ENCODE measurements around the gene ARL8B. TPM values are rescaled to one million over a fixed set of nuclear protein-coding genes. Genes with fewer than 3 reads are reported as not detected.

Gene ARL8B
- total and polyA plus RNA-seq, 4 donors, result 20.2 to 36.2 (median 24.2) TPM

DNA sequence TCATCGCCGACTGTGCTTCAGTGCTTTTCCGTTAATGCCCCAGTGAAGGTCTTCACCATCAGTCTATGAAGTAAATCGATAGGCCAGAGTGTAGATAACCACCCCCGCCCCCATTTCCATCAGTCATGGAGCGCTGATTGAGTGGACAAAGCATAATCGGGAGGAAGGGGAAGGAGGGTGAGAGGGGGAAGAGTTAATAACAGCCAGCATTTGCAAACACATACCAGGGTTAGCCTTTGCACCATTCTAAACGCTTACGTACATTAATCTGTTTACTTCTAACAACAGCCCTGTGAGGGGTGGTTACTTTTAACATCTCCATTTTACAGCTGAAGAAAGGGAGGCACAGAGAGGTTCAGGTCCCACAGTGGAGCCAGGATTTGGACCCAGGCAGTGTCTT, 92.3 kb downstream of the ARL8B start:
- Histone ChIP-seq H3K27ac (ENCODE audit: low read depth in 1 of 2, low read length in 2 of 2) (no peak overlapping the region), H3K9me3 (ENCODE audit: control insufficient read depth in 4 of 4, low read length in 3 of 4) (no peaks in the 10 kb centered on the region), H3K4me1 (ENCODE audit: control insufficient read depth in 4 of 4, insufficient read depth in 4 of 4, low read length in 3 of 4) (peaks cover 0 to 33% (median 26%) of the 10 kb centered on the region in 4 donors), H3K36me3 (ENCODE audit: control insufficient read depth in 4 of 4, insufficient read depth in 3 of 4, low read depth in 1 of 4, low read length in 3 of 4) (peaks cover 10 to 87% (median 81%) of the 10 kb centered on the region in 4 donors), H3K9ac (ENCODE audit: low read depth in 1 of 2, low read length in 2 of 2) (no peak overlapping the region), H3K27me3 (ENCODE audit: control insufficient read depth in 4 of 4, insufficient read depth in 4 of 4, low read length in 3 of 4) (no peaks in the 10 kb centered on the region), H3K4me3 (ENCODE audit: low read depth in 1 of 3, low read length in 3 of 3) (no peak overlapping the region)
- no peak for DNase-seq (ENCODE audit: low spot score)
- TF ChIP-seq, protein P1, sequence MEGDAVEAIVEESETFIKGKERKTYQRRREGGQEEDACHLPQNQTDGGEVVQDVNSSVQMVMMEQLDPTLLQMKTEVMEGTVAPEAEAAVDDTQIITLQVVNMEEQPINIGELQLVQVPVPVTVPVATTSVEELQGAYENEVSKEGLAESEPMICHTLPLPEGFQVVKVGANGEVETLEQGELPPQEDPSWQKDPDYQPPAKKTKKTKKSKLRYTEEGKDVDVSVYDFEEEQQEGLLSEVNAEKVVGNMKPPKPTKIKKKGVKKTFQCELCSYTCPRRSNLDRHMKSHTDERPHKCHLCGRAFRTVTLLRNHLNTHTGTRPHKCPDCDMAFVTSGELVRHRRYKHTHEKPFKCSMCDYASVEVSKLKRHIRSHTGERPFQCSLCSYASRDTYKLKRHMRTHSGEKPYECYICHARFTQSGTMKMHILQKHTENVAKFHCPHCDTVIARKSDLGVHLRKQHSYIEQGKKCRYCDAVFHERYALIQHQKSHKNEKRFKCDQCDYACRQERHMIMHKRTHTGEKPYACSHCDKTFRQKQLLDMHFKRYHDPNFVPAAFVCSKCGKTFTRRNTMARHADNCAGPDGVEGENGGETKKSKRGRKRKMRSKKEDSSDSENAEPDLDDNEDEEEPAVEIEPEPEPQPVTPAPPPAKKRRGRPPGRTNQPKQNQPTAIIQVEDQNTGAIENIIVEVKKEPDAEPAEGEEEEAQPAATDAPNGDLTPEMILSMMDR (IDR thresholded peaks at IDR 0.05; ENCODE audit: low read depth, low read length, missing input control), result no peak
- TF ChIP-seq GABPA (IDR thresholded peaks at IDR 0.05 in 1 of 2, conservative IDR thresholded peaks at IDR 0.05 in 1 of 2), result no peak
- no peak for TF ChIP-seq TAF1 (conservative IDR thresholded peaks at IDR 0.05)
- TF ChIP-seq JUND (IDR thresholded peaks at IDR 0.05), result no peak
- no peak for TF ChIP-seq YY1 (IDR thresholded peaks at IDR 0.05)
- no peak for TF ChIP-seq RXRA (IDR thresholded peaks at IDR 0.05)
- TF ChIP-seq FOXA2 (IDR thresholded peaks at IDR 0.05), result no peak
- TF ChIP-seq HNF4G (IDR thresholded peaks at IDR 0.05), result no peak
- TF ChIP-seq, protein P2, sequence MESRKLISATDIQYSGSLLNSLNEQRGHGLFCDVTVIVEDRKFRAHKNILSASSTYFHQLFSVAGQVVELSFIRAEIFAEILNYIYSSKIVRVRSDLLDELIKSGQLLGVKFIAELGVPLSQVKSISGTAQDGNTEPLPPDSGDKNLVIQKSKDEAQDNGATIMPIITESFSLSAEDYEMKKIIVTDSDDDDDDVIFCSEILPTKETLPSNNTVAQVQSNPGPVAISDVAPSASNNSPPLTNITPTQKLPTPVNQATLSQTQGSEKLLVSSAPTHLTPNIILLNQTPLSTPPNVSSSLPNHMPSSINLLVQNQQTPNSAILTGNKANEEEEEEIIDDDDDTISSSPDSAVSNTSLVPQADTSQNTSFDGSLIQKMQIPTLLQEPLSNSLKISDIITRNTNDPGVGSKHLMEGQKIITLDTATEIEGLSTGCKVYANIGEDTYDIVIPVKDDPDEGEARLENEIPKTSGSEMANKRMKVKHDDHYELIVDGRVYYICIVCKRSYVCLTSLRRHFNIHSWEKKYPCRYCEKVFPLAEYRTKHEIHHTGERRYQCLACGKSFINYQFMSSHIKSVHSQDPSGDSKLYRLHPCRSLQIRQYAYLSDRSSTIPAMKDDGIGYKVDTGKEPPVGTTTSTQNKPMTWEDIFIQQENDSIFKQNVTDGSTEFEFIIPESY (IDR thresholded peaks at IDR 0.05), result no peak
- no peak for TF ChIP-seq SP1 (IDR thresholded peaks at IDR 0.05)
- TF ChIP-seq, protein P3, sequence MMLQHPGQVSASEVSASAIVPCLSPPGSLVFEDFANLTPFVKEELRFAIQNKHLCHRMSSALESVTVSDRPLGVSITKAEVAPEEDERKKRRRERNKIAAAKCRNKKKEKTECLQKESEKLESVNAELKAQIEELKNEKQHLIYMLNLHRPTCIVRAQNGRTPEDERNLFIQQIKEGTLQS (IDR thresholded peaks at IDR 0.05), result no peak
- TF ChIP-seq, protein P4, sequence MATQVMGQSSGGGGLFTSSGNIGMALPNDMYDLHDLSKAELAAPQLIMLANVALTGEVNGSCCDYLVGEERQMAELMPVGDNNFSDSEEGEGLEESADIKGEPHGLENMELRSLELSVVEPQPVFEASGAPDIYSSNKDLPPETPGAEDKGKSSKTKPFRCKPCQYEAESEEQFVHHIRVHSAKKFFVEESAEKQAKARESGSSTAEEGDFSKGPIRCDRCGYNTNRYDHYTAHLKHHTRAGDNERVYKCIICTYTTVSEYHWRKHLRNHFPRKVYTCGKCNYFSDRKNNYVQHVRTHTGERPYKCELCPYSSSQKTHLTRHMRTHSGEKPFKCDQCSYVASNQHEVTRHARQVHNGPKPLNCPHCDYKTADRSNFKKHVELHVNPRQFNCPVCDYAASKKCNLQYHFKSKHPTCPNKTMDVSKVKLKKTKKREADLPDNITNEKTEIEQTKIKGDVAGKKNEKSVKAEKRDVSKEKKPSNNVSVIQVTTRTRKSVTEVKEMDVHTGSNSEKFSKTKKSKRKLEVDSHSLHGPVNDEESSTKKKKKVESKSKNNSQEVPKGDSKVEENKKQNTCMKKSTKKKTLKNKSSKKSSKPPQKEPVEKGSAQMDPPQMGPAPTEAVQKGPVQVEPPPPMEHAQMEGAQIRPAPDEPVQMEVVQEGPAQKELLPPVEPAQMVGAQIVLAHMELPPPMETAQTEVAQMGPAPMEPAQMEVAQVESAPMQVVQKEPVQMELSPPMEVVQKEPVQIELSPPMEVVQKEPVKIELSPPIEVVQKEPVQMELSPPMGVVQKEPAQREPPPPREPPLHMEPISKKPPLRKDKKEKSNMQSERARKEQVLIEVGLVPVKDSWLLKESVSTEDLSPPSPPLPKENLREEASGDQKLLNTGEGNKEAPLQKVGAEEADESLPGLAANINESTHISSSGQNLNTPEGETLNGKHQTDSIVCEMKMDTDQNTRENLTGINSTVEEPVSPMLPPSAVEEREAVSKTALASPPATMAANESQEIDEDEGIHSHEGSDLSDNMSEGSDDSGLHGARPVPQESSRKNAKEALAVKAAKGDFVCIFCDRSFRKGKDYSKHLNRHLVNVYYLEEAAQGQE (IDR thresholded peaks at IDR 0.05), result no peak
- TF ChIP-seq RAD21 (IDR thresholded peaks at IDR 0.05), result no peak
- no peak for TF ChIP-seq FOXA1 (IDR thresholded peaks at IDR 0.05)
- TF ChIP-seq NR2F2 (IDR thresholded peaks at IDR 0.05), result no peak
- no peak for TF ChIP-seq HNF4A (conservative IDR thresholded peaks at IDR 0.05)
- TF ChIP-seq EGR1 (IDR thresholded peaks at IDR 0.05; ENCODE audit: low read depth in 2 of 2), result no peak
- TF ChIP-seq, protein P5, sequence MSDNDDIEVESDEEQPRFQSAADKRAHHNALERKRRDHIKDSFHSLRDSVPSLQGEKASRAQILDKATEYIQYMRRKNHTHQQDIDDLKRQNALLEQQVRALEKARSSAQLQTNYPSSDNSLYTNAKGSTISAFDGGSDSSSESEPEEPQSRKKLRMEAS (IDR thresholded peaks at IDR 0.05), result no peak
- 73% methylated on average over 9 of the region's 9 CpGs for WGBS

Data from liver (tissue), 9 donors.